Forelimb muscle (tissue), 1 donor: Measurements from ENCODE around the gene ELF4. TPM values are rescaled to one million over a fixed set of nuclear protein-coding genes. Genes with fewer than 3 reads are reported as not detected.

Experiments
- DNase-seq: peaks from one replicate; pipeline ENCODE4 v3.0.0-alpha.2; 2013; ENCODE audit warnings: low read depth
- polyA plus RNA-seq: library from polyadenylated mRNA; unstranded; fragments of 120-200 nt; gene quantifications from one replicate; pipeline ENCODE4 v1.2.1, GENCODE V29; 2013; ENCODE audit not compliant: insufficient read length

ELF4 gene
- polyA plus RNA-seq, 1 donor = 8.5 TPM

DNA sequence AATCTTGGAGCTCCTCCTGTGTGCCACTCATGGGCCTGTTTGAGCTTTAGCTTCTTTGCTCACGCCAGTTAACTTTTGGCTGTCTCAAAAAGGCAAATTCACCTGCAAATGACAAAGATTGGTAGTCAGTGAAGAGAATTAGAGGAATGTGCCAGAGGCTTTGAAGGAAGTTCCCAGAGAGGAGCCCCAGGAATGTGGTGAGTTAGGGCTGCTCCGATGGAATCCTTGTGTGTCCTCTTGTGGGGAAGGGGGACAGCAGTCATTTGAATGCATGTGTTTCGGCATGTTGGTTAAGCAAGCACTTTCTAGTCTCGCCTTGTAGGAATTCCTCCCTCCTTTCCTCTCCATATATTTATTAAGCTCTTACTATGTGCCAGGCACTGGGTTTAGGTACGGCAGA lies 62.9 kb downstream of the ELF4 start:
- no peak for DNase-seq

DNA sequence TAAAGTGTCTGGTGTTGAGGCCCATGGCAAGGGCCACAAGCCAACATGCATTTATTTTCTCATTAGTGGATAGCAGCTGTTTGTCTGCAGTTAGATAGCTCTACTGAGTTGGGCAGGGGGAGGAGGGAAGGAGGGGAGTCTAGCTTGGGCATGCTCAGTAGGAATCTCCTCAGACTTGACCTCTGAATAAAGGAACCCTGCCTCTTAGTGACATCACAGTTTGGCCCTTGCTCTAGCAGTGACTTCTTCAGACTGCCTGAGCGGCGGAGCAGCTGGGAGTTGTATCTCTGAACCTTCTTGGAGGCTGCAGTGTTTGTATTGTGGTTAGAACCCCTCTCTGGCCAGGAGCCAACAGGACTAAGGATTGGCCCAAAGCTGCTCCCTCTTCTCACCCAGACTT lies 70.5 kb downstream of the ELF4 start:
- no peak for DNase-seq

DNA sequence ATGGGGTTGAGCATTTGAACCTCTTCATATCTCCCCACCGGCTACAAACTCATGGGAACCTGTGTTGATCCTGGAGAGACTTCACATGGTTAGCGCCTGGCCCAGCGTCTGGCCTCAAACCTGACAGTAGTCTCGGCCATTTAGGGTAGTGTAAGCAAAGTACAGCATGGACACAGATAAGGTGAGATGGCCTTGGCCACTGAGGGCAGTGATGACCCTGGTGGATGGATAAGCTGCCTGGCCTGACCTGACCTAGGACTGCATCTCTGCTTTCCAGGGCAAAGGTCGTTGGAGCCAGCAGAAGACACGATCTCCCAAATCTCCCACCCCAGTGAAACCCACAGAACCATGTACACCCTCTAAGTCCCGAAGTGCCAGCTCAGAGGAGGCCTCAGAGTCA lies 76.1 kb downstream of the ELF4 start:
- no peak for DNase-seq

DNA sequence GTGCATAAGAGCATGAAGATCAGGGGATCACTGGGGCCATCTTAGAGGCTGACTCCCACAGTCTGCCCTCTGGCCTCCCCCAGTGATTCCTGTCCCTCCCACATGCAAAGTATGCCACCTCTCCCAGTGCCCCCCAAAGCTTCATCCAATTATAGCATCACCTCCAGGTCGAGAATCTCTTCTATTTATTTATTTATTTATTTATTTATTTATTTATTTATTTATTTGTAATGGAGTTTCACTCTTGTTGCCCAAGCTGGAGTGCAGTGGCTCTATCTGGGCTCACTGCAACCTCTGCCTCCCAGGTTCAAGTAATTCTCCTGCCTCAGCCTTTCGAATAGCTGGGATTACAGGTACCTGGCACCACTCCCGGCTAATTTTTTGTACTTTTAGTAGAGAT lies 77.7 kb downstream of the ELF4 start:
- DNase-seq = no peak

DNA sequence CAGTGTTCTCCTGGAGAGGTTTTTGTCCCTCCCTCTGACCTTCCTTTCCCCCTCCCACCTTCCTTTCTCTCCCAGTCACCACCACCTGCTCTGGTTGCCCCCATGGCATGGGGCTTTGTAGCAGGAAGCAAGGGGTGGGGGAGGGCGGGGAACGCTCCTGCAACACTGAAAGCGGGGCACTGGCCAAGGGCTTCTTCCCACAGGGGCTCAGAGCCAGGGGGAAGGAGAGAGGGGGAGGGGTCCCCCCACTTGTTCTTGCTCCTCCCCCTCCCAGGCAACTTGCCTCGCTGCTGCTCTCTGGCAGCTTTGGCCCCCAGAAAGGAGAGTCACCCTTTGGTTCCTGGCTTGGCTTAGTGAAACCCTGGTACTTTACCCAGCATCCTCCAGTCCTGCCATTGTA lies 79.5 kb downstream of the ELF4 start:
- no peak for DNase-seq

DNA sequence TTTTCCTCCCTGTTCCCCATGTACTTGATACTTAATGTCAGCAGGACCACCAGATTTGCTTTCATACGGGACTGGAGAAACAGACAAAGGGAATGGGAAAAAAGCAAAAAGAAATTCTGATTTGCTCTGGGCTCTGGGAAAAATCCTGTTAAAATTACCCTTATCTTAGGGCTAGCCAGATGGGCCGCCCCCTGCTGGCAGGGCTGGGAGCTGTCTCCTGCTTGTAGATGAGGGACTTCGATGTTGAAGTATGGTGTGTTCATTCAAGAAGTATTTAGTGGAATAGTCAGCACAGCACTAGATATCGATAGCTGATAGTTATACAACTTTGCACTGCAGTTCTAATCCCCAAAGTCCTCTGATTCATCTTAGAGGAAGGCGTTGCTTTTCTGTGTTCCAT lies 82.1 kb downstream of the ELF4 start:
- no peak for DNase-seq

DNA sequence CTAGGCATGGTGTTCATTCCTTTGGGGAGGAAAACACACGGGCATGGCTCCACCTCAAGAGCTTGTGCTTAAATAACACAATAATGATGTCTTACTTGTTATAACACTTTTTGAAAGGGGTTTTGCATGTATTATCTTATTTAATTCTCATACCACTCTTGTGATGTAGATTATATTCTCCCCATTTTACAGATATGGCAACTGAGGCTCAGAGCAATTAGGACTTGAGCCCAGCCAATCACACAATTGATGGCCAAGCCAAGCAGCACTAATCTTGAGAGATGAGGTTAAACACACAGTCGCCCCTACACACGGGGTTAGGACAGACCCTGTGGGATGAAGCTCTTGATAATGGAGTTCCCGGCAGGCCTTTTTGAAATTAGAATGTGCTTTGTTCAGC lies 82.7 kb downstream of the ELF4 start:
- DNase-seq = no peak

DNA sequence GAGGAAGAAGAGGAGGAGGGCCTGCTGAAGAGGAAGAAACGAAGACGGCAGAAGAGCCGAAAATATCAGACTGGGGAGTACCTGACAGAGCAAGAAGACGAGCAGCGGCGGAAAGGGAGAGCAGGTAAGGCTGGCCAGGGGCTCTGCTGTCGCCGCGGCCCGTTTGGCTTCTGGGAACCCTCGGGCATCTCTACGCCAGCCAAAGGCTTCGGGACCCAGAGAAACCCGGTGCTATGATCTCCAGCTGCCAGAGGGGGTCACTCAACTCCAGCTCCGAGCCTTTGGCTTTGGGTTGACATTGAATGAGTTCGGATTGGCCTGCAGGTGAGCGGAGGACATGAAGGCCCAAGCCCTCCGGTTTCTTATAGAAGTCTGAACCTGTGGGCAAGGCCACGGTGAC lies 85.0 kb downstream of the ELF4 start:
- no peak for DNase-seq

DNA sequence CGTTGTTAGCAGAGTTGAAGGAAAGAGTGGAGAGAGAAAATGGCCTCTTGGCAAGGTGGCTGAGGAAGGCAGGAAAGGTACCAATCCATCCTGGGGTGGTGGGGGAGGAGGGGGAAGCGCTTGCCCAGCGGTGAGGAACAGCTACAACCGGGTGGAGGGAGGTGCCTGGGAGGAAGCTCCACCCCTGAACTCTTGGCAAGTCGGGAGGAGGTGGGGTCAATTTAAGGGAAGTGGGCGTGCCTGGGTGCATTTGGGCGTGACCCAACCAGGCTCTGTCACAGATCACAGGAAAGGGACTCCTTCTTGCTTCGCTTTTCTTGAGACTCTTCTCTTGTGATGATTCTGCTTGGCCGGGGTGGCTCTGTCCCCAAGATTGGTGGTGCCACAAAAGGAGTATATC lies 86.2 kb downstream of the ELF4 start:
- DNase-seq = no peak

DNA sequence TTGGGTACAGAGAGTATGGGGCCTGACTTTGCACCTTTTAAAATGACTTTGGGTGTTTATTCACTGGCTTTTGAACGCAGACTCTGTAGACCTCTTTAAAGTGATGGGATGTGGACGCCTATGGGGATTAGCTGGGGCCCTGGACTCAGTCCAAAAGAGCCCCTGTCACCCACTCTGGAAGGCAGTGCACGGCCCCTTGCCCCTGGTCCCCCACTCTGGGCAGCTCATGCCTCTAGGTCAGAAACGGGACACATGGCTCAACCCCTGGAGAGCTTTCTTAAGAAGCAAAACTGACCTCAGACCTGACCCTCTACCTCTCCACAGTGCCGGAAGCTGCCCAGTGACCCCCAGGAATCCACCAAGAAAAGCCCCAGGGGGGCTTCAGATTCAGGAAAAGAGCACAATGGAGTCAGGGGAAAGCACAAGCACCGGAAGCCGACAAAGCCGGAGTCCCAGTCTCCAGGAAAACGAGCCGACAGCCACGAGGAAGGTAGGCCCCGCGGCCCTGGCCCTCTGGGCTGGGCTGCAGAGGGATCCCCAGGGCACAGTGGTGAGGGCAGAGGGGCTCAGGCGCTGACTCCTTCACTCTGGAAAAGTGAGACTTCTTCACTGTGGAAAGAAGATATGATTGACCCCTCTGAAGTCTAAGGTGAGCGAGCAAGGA lies 89.5 kb downstream of the ELF4 start:
- DNase-seq = no peak

DNA sequence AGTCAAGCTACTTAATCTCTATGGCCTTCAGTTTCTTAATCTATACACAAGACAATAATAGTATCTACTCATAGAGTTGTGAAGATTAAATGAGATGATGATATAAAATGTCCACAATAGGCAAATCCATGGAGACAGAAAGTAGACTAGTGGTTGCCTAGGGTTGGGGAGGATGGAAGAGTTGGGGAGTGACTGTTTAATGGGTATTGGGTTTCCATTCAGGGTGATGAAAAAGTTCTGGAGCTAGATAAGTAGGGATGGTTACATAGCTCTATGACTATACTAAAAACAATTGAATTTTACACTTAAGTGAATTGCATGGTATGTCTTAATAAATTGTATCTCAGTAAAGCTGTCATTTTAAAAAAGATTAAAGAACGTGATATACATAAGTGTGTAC lies 92.2 kb downstream of the ELF4 start:
- DNase-seq = no peak

DNA sequence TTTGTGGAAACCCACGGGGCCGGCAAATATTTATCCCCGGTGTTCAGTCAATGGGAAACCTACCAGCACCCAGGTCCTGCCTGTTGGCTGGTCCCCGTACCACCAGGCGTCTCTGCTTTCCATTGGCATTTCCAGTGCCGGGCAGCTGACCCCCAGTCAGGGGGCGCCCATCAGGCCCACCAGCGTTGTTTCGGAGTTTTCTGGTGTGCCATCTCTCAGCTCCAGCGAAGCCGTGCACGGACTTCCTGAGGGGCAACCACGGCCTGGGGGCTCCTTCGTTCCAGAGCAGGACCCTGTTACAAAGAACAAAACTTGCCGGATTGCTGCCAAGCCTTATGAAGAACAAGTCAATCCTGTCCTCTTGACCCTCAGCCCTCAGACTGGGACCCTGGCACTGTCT lies 95.1 kb downstream of the ELF4 start:
- no peak for DNase-seq

Other genes with a start within 250 kb of the ELF4 start
- gene UTP14A, start 204.3 kb downstream of the ELF4 start, polyA plus RNA-seq = 24.8 TPM
- gene BCORL1, start 127.9 kb downstream of the ELF4 start, polyA plus RNA-seq = 15.6 TPM
- 21.3 TPM for gene AIFM1, start 55.3 kb upstream of the ELF4 start, polyA plus RNA-seq
- gene RAB33A, start 61.5 kb upstream of the ELF4 start, polyA plus RNA-seq = 0.43 TPM
- gene ZNF280C, start 158.4 kb upstream of the ELF4 start, polyA plus RNA-seq = 6.8 TPM
- gene SLC25A14, start 229.4 kb upstream of the ELF4 start, polyA plus RNA-seq = 9.3 TPM